HEK293 (cell line): ENCODE results near the gene UBASH3B.

Experiments used
- CTCF ChIP-seq: fragments of 450-650 bp; formaldehyde crosslinking; IDR thresholded peaks from 2 replicates; pipeline ENCODE4 v1.5.1; 2016; ENCODE audit warnings: missing biosample characterization, missing genetic modification characterization
- PBX3 ChIP-seq: sonication (generic); formaldehyde crosslinking; IDR thresholded peaks from 2 replicates; pipeline ENCODE4 v1.8.1; 2022; ENCODE audit warnings: mild to moderate bottlenecking, moderate library complexity, missing genetic modification reagents
- TCF7L2 ChIP-seq: IDR thresholded peaks from 2 replicates; pipeline ENCODE4 v1.6.1; 2011; ENCODE audit warnings: low read depth, mild to moderate bottlenecking, inconsistent platforms, low read length, moderate library complexity, borderline replicate concordance
- ZNF350 ChIP-seq: fragments of 450-650 bp; formaldehyde crosslinking; IDR thresholded peaks from 2 replicates; pipeline ENCODE4 v1.5.0; 2017; ENCODE audit warnings: missing biosample characterization, mild to moderate bottlenecking, missing genetic modification characterization
- ZNF621 ChIP-seq: fragments of 450-650 bp; formaldehyde crosslinking; IDR thresholded peaks from 2 replicates; pipeline ENCODE4 v1.5.1; 2017; ENCODE audit warnings: missing biosample characterization, missing genetic modification characterization
- ZNF670 ChIP-seq: fragments of 450-650 bp; formaldehyde crosslinking; IDR thresholded peaks from 2 replicates; pipeline ENCODE4 v1.5.1; 2016; ENCODE audit warnings: missing biosample characterization, missing genetic modification characterization, low read depth

GRCh38 chr11:122729139-122729538, 73.6 kb downstream of the UBASH3B start:
- TF ChIP-seq CTCF (tag by site-specific recombination) (no peak), ZNF621 (tag by site-specific recombination) (no peak), ZNF350 (tag by site-specific recombination) (no peak), ZNF670 (no peak), TCF7L2 (no peak), PBX3 (CRISPR knock-in tag) (no peak)
